Measurements from ENCODE around the gene ABCA4. TPM values are rescaled to one million over a fixed set of nuclear protein-coding genes. Genes with fewer than 3 reads are reported as not detected.

Gene ABCA4
- total RNA-seq, 1 donor from 2014 or later = 1.2 TPM

DNA sequence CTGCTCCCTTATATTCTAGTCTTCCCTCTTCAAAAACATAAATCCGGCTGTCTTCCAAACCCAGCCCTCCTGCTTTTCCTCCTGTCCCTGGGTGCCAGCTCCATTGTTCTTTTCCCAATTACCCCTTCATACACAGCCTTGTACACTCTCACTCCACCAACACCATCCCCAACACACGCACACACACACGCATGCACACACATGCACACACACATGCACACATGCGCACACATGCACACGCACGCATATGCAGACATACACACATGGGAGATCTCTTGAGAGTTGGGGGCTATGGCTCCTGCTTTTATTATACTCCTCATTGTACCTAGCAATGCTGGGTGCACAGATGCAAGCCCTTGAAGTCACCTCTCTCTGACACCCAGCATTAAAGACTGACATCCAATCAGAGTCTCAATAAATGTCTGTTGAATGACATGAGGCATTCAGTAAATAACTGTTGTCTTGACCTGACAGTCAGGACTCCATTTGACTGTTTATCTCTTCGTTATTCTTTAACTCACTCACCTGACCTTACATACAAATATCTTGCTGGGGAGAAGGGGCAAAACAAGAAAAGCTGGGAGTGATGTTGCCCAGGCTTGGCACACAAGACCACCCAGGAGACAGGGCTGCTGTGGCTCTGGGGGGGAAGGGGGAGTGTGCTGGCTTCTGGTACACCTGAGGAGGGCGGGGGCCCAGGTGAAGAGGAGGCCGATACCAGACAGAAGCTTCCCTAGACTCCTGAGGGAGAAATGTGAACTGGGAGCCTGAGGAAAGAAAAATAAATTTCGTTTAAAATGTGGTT lies 16.0 kb downstream of the ABCA4 start:
- Histone ChIP-seq H3K27ac (no peak overlapping the region), H3F3A (ENCODE audit: low read depth) (no peaks in the 10 kb centered on the region), H3K36me3 (no peaks in the 10 kb centered on the region), H2AFZ (replicated peaks) (no peak overlapping the region), H3K4me2 (peak overlapping the region; percentile 56), H3K4me3 (no peak overlapping the region), H3K79me2 (ENCODE audit: low read depth) (no peaks in the 10 kb centered on the region), H3K9me3 (ENCODE audit: low read depth) (no peaks in the 10 kb centered on the region), H3K4me1 (peaks cover 28% of the 10 kb centered on the region), H3K27me3 (peaks cover 5% of the 10 kb centered on the region), H3K9ac (no peak overlapping the region), H4K20me1 (ENCODE audit: low read depth) (no peaks in the 10 kb centered on the region)
- Mint-ChIP-seq H3K4me3 (no peak overlapping the region), H3K4me1 (peaks cover 38% of the 10 kb centered on the region), H3K27me3 (ENCODE audit: insufficient read depth, low read depth) (peaks cover 13% of the 10 kb centered on the region), H3K9me3 (peaks cover 7% of the 10 kb centered on the region), H3K36me3 (peaks cover 1% of the 10 kb centered on the region), H3K27ac (peak overlapping the region; percentile 30)
- DNase-seq (ENCODE audit: low spot score) = no peak
- TF ChIP-seq, protein P1, sequence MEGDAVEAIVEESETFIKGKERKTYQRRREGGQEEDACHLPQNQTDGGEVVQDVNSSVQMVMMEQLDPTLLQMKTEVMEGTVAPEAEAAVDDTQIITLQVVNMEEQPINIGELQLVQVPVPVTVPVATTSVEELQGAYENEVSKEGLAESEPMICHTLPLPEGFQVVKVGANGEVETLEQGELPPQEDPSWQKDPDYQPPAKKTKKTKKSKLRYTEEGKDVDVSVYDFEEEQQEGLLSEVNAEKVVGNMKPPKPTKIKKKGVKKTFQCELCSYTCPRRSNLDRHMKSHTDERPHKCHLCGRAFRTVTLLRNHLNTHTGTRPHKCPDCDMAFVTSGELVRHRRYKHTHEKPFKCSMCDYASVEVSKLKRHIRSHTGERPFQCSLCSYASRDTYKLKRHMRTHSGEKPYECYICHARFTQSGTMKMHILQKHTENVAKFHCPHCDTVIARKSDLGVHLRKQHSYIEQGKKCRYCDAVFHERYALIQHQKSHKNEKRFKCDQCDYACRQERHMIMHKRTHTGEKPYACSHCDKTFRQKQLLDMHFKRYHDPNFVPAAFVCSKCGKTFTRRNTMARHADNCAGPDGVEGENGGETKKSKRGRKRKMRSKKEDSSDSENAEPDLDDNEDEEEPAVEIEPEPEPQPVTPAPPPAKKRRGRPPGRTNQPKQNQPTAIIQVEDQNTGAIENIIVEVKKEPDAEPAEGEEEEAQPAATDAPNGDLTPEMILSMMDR (IDR thresholded peaks at IDR 0.05) = no peak
- TF ChIP-seq EZH2 (IDR thresholded peaks at IDR 0.05) = no peak
- TF ChIP-seq EZH2phosphoT487 (IDR thresholded peaks at IDR 0.05) = no peak

DNA sequence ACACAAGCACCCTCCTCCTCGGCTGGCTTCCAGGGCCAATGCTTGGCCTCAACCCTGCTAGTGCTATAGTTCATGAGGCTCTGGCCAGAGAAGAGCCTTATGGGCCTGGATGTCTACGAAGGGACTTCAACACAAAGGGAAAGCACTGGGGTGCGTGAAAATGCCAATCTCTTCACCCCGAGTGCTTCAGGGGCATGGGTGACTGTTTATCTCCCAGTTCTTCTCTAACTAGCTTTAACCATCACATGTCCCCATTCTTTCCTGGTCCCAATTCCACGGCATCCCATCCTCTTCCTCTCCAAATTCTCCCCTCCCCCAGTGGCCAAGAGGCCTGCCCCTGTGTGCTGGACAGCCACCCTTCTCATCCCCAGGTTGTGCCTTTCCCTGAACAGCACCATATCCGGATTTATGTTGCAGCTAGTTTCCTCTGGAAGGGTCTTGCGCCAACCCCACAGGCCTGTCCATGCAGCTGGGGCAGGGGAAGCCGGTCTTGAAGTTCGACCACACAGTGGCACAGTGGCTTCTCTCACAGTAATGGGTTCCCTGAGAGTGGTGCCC lies 16.7 kb downstream of the ABCA4 start:
- H3K9ac ChIP-seq = no peak overlapping the region
- no peaks in the 10 kb centered on the region for H3K36me3 ChIP-seq
- peaks cover 5% of the 10 kb centered on the region for H3K27me3 ChIP-seq
- no peaks in the 10 kb centered on the region for H3K9me3 ChIP-seq (ENCODE audit: low read depth)
- no peaks in the 10 kb centered on the region for H3K79me2 ChIP-seq (ENCODE audit: low read depth)
- Mint-ChIP-seq H3K27ac (no peak overlapping the region), H3K4me1 (peaks cover 38% of the 10 kb centered on the region), H3K27me3 (ENCODE audit: insufficient read depth, low read depth) (peaks cover 13% of the 10 kb centered on the region), H3K36me3 (peaks cover 1% of the 10 kb centered on the region), H3K9me3 (peaks cover 7% of the 10 kb centered on the region), H3K4me3 (no peak overlapping the region)
- no peak overlapping the region for H3K4me3 ChIP-seq
- no peak overlapping the region for H2AFZ ChIP-seq (replicated peaks)
- no peaks in the 10 kb centered on the region for H3F3A ChIP-seq (ENCODE audit: low read depth)
- no peak overlapping the region for H3K4me2 ChIP-seq
- H4K20me1 ChIP-seq (ENCODE audit: low read depth) = no peaks in the 10 kb centered on the region
- H3K27ac ChIP-seq = no peak overlapping the region
- TF ChIP-seq EZH2phosphoT487 (IDR thresholded peaks at IDR 0.05) (no peak), EZH2 (IDR thresholded peaks at IDR 0.05) (no peak)
- TF ChIP-seq, protein P1 (IDR thresholded peaks at IDR 0.05) = no peak
- no peak for DNase-seq (ENCODE audit: low spot score)
- peaks cover 28% of the 10 kb centered on the region for H3K4me1 ChIP-seq

GRCh38 chr1:94103608-94104007 lies 17.3 kb downstream of the ABCA4 start:
- DNase-seq (ENCODE audit: low spot score) = no peak
- Histone ChIP-seq H2AFZ (replicated peaks) (no peak overlapping the region), H3K79me2 (ENCODE audit: low read depth) (no peaks in the 10 kb centered on the region), H3K9me3 (ENCODE audit: low read depth) (no peaks in the 10 kb centered on the region), H3K4me3 (no peak overlapping the region), H3K9ac (no peak overlapping the region), H3F3A (ENCODE audit: low read depth) (no peaks in the 10 kb centered on the region), H3K36me3 (no peaks in the 10 kb centered on the region), H3K27me3 (peaks cover 5% of the 10 kb centered on the region), H4K20me1 (ENCODE audit: low read depth) (no peaks in the 10 kb centered on the region), H3K4me2 (no peak overlapping the region), H3K27ac (no peak overlapping the region), H3K4me1 (peaks cover 28% of the 10 kb centered on the region)
- no peak overlapping the region for H3K4me3 Mint-ChIP-seq
- peaks cover 13% of the 10 kb centered on the region for H3K27me3 Mint-ChIP-seq (ENCODE audit: insufficient read depth, low read depth)
- peaks cover 38% of the 10 kb centered on the region for H3K4me1 Mint-ChIP-seq
- peaks cover 1% of the 10 kb centered on the region for H3K36me3 Mint-ChIP-seq
- no peak for TF ChIP-seq EZH2phosphoT487 (IDR thresholded peaks at IDR 0.05)
- TF ChIP-seq, protein P1 (IDR thresholded peaks at IDR 0.05) = no peak
- TF ChIP-seq EZH2 (IDR thresholded peaks at IDR 0.05) = no peak
- peaks cover 7% of the 10 kb centered on the region for H3K9me3 Mint-ChIP-seq
- no peak overlapping the region for H3K27ac Mint-ChIP-seq

All from neural progenitor cell (in vitro differentiated cells).